Fibroblast of villous mesenchyme (primary cell): ENCODE results near the gene PYGB. TPM values are rescaled to one million over a fixed set of nuclear protein-coding genes. Genes with fewer than 3 reads are reported as not detected.
"Not testable (repeated sequence)": the region's sequence is repeated elsewhere in the genome, so short reads cannot be mapped to it uniquely, and the experiment has no call there.

Experiments
- DNase-seq: peaks from one replicate; pipeline ENCODE4 v3.0.0-alpha.2; 2010; ENCODE audit warnings: low read depth
- H3K4me3 ChIP-seq: 2 replicates; pipeline ENCODE4 v1.5.1; 2011; ENCODE audit warnings: low read depth, mild to moderate bottlenecking, low read length
- CTCF ChIP-seq: IDR thresholded peaks from 2 replicates; pipeline ENCODE4 v1.5.1; 2012; ENCODE audit warnings: low read depth, mild to moderate bottlenecking, low read length; ENCODE audit not compliant: insufficient read depth
- total RNA-seq: library from RNA; depleted of rRNA; stranded (reverse); fragments of >200 nt; gene quantifications from 2 replicates; pipeline ENCODE4 v1.2.3, GENCODE V29; 2012

The PYGB gene
- total RNA-seq, 1 donor = 110 TPM

- DNase-seq = no peak
- no peak overlapping the region for H3K4me3 ChIP-seq
These were observed 60.2 kb downstream of the PYGB start for GRCh38 chr20:25308083-25308491.

GRCh38 chr20:25308671-25309394 is 60.9 kb downstream of the PYGB start:
- peak; percentile 82 for DNase-seq
- no peak for TF ChIP-seq CTCF
- H3K4me3 ChIP-seq = no peak overlapping the region

More at GRCh38 chr20:25308083-25308491, 60.2 kb downstream of the PYGB start:
- TF ChIP-seq CTCF = no peak

GRCh38 chr20:25309395-25310267 is 61.7 kb downstream of the PYGB start:
- H3K4me3 ChIP-seq = peak overlapping the region; percentile 21
- peak; percentile 86 for DNase-seq
- no peak for TF ChIP-seq CTCF

- DNase-seq = peak; percentile 97
- TF ChIP-seq CTCF = peak; percentile 84
- peak overlapping the region; percentile 42 for H3K4me3 ChIP-seq
These were observed 62.5 kb downstream of the PYGB start for GRCh38 chr20:25310268-25310920.

- no peak for TF ChIP-seq CTCF
- DNase-seq = peak; percentile 75
- H3K4me3 ChIP-seq = peak overlapping the region; percentile 42
These were observed 63.2 kb downstream of the PYGB start for GRCh38 chr20:25310921-25311728.

GRCh38 chr20:25312716-25313115 is 64.8 kb downstream of the PYGB start:
- DNase-seq, H3K4me3 ChIP-seq: not testable (repeated sequence)
